ENCODE results near the gene SLC6A1.

- TF ChIP-seq SUZ12 (IDR thresholded peaks at IDR 0.05; ENCODE audit: extremely low read depth, insufficient read depth, insufficient read length): no peak
- TF ChIP-seq YY1 (IDR thresholded peaks at IDR 0.05; ENCODE audit: insufficient read depth, insufficient read length): no peak
- TF ChIP-seq ZNF274 (IDR thresholded peaks at IDR 0.05; ENCODE audit: low read depth, low read length): no peak
Measured at GRCh38 chr3:10946526-10946925, 46.0 kb upstream of the SLC6A1 start.
